HG03558 (cell line): ENCODE measurements around the gene ITGA1.
A peak's percentile ranks its signal among the peaks of the same experiment; 100 is the strongest.
"Not testable (repeated sequence)": the region's sequence is repeated elsewhere in the genome, so short reads cannot be mapped to it uniquely, and the experiment has no call there.

Experiments
- ATAC-seq: cut with Tn5 transposase; IDR thresholded peaks from one replicate; pipeline ENCODE4 v1.9.1; 2021; ENCODE audit warnings: moderate number of reproducible peaks; ENCODE audit not compliant: unreplicated experiment; ENCODE audit errors: extremely low read depth

ITGA1 gene

GRCh38 chr5:52938226-52938625 lies 150.5 kb downstream of the ITGA1 start:
- ATAC-seq, result no peak

DNA sequence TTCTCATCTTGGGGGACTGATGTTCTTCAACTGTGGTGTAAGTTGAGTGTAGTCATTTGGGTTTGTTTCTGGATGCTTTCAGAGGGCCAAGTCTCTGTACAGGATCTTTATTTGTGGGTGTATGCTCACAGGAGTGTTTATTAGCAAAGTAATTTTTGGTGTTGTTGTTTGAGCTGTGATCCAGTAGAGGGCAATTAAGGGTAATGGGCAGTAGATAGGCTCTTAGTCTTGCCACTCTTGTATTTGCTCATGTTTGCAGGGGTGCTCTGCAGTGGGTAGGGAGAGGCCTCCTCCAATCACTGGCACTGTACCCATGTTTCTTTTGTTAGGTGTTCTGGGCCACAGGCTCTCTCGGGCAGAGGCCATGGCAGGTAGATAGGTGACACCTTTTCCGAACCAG lies 155.6 kb downstream of the ITGA1 start:
- ATAC-seq, result no peak

DNA sequence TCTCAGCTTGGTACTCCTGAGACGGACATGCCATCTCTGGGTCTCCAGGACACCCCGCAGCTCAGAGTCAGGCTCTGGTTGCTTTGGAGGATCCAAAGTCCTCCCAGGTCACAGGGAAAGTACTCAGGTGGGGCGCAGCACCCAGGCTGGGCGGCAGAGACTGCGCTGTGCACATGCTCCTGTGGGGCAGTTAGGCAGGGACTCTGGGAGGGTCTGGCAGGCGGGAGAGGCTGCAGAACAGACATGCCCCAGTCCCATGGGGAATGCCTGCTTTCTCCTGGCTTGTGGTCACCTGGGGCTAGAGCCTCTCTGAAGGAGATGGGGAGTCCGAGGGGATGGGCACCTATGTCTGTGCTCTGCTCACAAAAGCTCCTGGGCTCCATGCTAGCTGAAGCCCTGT lies 156.1 kb downstream of the ITGA1 start:
- ATAC-seq, result no peak

DNA sequence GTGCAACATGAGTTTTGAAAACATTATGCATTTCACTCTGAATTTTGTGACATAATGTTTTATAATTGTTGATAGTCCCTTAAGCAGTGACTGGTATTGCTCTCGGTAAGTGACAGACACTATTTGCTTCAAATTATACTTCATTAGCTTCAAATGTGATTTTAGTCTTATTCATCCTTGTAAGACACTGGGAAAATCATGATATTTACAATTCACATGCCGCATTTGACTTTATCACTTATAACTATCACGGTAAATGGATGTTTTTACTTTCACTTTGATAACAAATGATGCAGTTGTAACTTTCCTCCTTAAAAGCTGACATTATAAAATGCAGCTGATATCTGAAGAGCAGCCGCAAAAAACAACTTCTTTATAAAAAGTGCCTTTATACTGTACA lies 157.3 kb downstream of the ITGA1 start:
- no peak for ATAC-seq

GRCh38 chr5:52947208-52947607 lies 159.5 kb downstream of the ITGA1 start:
- no peak for ATAC-seq

DNA sequence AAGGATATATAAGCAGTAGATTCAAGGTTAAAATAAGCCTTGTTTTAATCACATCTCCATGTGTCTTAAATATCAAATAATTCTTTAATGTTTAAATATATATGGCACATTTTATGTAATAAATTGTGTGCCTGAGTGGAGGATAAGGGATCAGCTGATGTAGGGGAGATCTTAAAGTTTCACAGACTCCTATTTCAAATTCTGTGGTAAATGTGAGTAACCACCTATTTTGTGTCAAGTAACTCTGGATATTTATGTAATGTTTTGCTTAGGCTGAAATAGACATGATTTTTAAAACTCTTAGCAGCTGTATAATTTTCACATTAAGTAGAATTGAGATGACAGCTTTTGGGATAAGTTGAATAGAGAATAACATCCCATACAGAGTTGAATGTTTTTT lies 160.1 kb downstream of the ITGA1 start:
- ATAC-seq, result no peak

DNA sequence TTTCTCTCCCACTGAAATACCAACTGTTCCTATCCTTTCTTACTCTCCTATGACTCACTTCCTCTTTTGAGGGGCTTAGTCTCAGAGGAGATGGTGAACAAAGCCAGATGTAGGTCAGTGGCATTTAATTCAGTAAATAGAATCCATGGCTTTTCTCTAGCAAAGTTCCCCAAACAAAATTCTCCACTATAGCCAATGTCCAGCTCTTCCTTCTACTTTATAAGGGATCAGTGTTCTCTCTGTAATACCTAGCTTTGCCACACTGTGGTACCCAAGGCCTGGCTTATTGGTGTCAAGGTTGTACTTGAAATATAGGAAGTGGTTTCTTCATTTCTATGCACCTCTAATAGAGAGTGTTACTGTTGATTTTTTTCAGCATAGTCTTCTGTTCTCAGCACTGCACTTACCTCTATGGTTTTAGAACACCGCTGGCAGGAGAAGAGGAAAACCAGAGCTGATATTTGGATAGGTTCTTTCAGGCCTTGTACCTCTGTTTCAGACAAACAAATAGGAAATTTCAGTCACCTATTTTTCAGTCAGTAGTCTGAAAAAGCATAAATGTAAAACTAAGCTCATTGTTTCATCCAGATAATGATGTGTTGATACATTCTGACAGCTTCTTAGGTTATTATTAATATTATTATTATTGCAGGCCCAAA lies 160.8 kb downstream of the ITGA1 start:
- ATAC-seq, result peak; percentile 100

DNA sequence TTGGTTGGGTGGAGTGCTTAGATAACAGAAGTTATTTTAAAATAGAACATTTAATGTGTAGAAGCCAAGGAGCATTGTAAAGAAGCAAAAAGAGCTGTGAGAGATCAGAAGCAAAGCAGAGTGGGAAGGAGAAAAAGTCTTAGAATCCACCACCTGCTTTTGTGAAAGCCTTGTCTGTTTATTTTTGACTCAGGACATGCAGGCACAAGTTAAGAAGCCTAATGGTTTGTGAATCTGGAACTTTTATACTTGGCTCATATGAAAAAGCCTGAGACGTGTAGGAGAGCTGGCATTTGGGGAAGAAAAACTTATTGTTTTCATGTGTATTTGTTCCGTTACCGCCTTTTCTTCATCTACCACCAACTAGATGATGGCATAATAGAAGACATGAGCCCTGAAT lies 163.0 kb downstream of the ITGA1 start:
- no peak for ATAC-seq

GRCh38 chr5:52952483-52952882 lies 164.8 kb downstream of the ITGA1 start:
- ATAC-seq, result no peak

GRCh38 chr5:52956014-52956413 lies 168.3 kb downstream of the ITGA1 start:
- ATAC-seq, result no peak

GRCh38 chr5:52956915-52957747 lies 169.4 kb downstream of the ITGA1 start:
- peak; percentile 68 for ATAC-seq

DNA sequence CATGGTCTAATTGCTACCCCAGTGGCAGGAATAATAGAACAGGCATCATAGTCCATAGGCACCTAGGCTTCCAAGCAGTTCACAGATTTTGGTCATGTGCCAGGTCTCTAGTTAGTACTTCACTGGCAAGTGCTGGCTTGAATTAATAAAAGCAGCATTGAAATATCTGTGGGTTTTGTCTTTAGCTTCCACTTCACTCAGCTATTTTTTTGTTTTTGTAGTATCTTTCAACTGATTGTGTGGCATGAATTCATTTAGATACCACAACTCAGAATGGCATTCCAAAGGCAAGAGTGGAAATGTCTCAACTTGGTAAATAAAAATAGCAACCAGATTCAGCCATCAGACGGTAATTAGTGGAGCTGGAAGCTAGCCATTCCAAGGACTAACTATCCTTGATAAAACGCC lies 173.6 kb downstream of the ITGA1 start:
- no peak for ATAC-seq

DNA sequence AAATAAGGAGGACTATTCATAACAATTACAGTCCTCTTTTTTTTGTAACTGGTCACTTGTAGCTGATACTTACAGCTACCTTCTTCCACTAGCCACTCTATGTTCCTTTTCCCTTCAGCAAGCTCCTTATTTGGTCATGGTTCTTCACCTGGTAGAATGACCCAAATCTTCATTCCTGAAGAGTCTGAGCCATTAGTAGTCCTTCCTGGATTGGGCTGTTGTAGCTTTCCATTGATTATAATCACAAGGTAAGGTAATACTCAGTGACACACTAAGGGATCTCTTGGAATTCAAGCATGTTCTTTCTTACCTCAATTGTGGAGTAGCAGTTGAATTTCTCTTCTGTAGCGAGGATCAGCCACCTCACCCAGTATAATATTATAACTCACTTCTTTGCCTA lies 175.9 kb downstream of the ITGA1 start:
- ATAC-seq, result no peak

DNA sequence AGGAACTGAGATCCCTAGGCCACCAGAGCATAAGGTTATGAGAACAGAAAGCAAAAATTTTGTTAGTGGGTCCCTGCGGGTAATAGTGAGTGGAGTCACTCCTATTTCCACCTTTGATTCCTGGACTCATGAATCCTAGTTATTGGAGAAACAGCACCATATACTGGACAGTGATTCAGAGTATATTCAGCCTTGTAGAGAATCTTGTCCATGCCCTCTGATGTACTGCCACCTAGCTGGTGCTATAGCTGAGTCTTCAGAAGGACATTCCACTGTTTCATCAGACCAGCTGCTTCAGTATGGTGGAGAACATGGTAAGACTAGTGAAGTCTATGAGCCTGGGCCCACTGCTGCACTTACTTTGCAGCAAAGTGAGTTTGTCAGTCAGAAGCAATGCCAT lies 176.4 kb downstream of the ITGA1 start:
- no peak for ATAC-seq

- not testable (repeated sequence) for ATAC-seq
These were observed 188.4 kb downstream of the ITGA1 start for GRCh38 chr5:52976157-52976556.

GRCh38 chr5:52977264-52977897 lies 189.7 kb downstream of the ITGA1 start:
- no peak for ATAC-seq

DNA sequence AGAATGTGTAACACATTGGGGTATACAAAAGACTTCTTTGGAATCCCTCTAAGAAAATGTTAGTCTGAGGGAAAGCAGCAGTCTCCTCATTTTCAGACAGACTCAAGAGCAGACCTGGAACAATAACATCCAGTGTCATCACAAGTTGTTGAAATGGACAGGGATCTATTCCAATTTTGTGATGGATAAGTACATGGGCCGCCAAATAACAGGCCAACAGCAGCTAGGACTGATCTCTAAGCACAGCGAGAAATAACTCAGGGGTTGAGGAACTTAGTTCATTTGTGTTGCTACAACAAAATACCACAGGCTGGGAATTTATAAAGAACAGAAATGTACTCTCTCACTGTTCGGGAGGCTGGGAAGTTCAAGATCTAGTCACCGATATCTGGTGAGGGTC lies 193.8 kb downstream of the ITGA1 start:
- no peak for ATAC-seq

GRCh38 chr5:52983731-52984636 lies 196.3 kb downstream of the ITGA1 start:
- ATAC-seq, result no peak

DNA sequence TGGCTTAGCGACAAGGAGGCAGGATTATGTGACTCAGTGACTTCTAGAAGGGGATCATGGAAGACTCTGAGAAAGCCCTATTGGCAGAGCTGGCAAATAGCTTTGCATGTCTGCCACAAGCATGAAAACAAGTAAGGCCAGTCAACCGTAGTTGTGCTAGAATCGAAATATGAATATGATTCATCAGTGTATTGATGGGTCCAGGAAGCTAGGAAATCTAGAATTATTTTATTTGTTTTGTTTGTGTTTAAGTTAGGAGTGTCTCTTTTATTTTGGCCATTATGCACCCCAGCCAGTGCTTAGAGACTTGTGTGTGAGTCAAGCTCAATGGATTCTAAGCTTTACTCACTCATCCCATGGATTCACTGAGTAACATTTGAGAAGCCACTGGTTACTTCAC lies 197.6 kb downstream of the ITGA1 start:
- ATAC-seq, result no peak

DNA sequence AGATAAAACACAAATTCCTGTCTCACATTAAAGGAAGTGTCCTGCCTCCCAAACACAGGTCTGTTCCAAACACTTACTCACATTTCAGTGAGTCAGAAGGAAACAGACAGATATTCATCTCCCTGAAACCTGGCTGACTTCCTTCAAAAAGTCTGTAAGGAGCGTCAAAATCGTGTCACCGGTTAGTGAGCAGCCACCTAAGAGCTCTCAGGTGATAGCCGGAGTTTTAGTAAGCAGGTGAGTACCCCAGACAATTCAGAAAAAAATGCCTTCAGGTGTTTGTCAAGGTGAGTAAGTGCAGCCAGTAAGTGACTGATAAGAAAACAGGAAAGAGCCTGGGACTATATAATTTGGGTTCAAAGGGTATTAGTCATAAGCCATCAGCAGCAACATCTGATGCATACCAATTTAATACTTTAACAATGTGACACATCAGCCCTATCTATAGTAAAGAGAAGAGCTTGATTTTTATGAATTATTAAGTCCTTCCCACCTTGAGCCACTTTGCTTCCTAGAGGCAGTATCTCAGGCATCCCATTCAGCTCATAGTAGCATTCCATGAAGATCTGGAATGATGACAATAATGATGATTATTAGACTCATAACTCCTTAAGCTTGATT lies 200.1 kb downstream of the ITGA1 start:
- ATAC-seq, result no peak
